ENCODE results near the gene KCNF1.

KCNF1 gene

DNA sequence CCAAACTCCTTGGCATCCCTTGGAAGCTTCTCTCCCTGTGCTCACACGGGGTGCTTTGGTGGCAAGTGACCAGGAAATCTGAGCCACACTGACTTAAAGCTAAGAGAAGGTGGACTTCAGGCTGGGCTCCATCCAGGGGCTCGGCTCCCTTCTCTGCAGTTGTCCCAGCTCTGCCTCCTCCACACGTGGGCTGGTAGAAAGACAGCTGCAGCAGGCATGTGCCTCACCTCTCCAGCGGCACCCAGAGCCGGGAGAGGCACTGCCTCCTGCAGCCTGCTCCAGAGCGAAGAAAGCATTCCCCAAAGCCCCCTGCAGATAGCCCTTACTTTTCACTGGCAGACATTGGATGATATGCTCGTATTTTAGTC lies 11.3 kb downstream of the KCNF1 start:
- 0 out of 2 replicates have a peak, but pooled peaks cover 4% of the 10 kb centered on the region for H3K27me3 ChIP-seq (replicated peaks; ENCODE audit: insufficient read depth, low read length)

DNA sequence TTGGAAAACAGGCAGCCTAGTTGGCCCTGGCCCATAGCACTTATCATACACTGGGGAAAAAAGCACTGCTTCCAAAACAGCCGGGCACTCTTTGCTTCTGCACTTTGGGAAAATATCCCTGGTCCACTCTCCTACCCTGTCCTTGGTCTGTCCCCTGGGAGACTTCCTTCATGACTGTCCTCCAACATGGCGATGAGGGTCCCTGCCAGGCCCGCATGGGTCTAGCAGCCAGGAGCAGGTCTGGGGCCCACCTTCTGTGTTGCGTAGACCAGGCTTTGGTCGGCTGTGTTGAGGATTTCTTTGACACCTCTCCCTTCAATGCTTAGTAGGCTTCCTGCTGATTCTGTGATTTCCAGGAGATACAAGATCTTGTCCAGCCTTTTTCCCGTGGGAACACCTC lies 12.2 kb downstream of the KCNF1 start:
- no peak overlapping the region for H2AFZ ChIP-seq (ENCODE audit: low read length)
- H3K27ac ChIP-seq (ENCODE audit: low read length): no peak overlapping the region
- H3K79me2 ChIP-seq (ENCODE audit: low read length): no peaks in the 10 kb centered on the region
- H3K4me1 ChIP-seq (ENCODE audit: low read length): peaks cover 9% of the 10 kb centered on the region
- no peaks in the 10 kb centered on the region for H3F3A ChIP-seq (ENCODE audit: insufficient read depth, low read length)
- H3K9ac ChIP-seq (ENCODE audit: low read length): no peak overlapping the region
- no peaks in the 10 kb centered on the region for H4K20me1 ChIP-seq (ENCODE audit: insufficient read depth, low read length)
- no peaks in the 10 kb centered on the region for H3K9me2 ChIP-seq (replicated peaks; ENCODE audit: insufficient read depth, low read length)
- TF ChIP-seq, protein P1, sequence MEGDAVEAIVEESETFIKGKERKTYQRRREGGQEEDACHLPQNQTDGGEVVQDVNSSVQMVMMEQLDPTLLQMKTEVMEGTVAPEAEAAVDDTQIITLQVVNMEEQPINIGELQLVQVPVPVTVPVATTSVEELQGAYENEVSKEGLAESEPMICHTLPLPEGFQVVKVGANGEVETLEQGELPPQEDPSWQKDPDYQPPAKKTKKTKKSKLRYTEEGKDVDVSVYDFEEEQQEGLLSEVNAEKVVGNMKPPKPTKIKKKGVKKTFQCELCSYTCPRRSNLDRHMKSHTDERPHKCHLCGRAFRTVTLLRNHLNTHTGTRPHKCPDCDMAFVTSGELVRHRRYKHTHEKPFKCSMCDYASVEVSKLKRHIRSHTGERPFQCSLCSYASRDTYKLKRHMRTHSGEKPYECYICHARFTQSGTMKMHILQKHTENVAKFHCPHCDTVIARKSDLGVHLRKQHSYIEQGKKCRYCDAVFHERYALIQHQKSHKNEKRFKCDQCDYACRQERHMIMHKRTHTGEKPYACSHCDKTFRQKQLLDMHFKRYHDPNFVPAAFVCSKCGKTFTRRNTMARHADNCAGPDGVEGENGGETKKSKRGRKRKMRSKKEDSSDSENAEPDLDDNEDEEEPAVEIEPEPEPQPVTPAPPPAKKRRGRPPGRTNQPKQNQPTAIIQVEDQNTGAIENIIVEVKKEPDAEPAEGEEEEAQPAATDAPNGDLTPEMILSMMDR (IDR thresholded peaks at IDR 0.05; ENCODE audit: low read length): no peak
- TF ChIP-seq EZH2phosphoT487 (IDR thresholded peaks at IDR 0.05; ENCODE audit: low read length) (no peak), EZH2 (optimal IDR thresholded peaks at IDR 0.05; ENCODE audit: low read depth, low read length) (no peak)
- no peak for DNase-seq
- H3K4me3 ChIP-seq (ENCODE audit: low read length): no peak overlapping the region
- no peaks in the 10 kb centered on the region for H3K36me3 ChIP-seq (replicated peaks; ENCODE audit: insufficient read depth, low read length)
- no peaks in the 10 kb centered on the region for H3K9me3 ChIP-seq (replicated peaks; ENCODE audit: insufficient read depth, low read length)
- H3K4me2 ChIP-seq (ENCODE audit: low read depth, low read length): no peak overlapping the region
- H3K27me3 ChIP-seq (replicated peaks; ENCODE audit: insufficient read depth, low read length): 0 out of 2 replicates have a peak, but pooled peaks cover 4% of the 10 kb centered on the region

More for the DNA sequence above, 11.3 kb downstream of the KCNF1 start:
- DNase-seq: no peak
- Histone ChIP-seq H3K9me2 (replicated peaks; ENCODE audit: insufficient read depth, low read length) (no peaks in the 10 kb centered on the region), H3K4me3 (ENCODE audit: low read length) (no peak overlapping the region), H3K79me2 (ENCODE audit: low read length) (no peaks in the 10 kb centered on the region), H3K9me3 (replicated peaks; ENCODE audit: insufficient read depth, low read length) (no peaks in the 10 kb centered on the region), H3F3A (ENCODE audit: insufficient read depth, low read length) (no peaks in the 10 kb centered on the region), H3K9ac (ENCODE audit: low read length) (no peak overlapping the region), H4K20me1 (ENCODE audit: insufficient read depth, low read length) (no peaks in the 10 kb centered on the region), H3K36me3 (replicated peaks; ENCODE audit: insufficient read depth, low read length) (no peaks in the 10 kb centered on the region), H3K4me1 (ENCODE audit: low read length) (peaks cover 9% of the 10 kb centered on the region), H3K27ac (ENCODE audit: low read length) (no peak overlapping the region), H2AFZ (ENCODE audit: low read length) (no peak overlapping the region), H3K4me2 (ENCODE audit: low read depth, low read length) (no peak overlapping the region)
- TF ChIP-seq EZH2phosphoT487 (IDR thresholded peaks at IDR 0.05; ENCODE audit: low read length) (no peak), EZH2 (optimal IDR thresholded peaks at IDR 0.05; ENCODE audit: low read depth, low read length) (no peak)
- TF ChIP-seq, protein P1 (IDR thresholded peaks at IDR 0.05; ENCODE audit: low read length): no peak

DNA sequence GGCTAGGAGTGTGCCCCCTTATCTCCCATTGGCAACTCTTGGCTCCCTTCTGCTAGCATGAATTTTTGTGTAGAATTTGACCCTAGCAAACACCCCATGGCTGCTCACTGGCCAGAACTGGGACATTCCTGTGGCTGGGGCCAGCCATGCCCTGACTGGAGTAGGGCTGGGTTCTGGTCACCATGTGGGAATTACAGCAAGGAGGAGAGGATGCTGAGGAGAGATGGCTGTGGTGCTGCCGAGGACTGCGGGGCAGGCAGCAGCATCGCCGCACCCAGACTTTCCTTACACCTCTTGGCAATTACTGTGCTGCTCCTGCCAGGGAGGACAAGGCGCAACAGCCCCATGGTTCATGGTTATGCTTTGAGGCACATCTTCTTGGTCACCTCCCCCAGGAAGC lies 12.7 kb downstream of the KCNF1 start:
- TF ChIP-seq EZH2phosphoT487 (IDR thresholded peaks at IDR 0.05; ENCODE audit: low read length): no peak
- TF ChIP-seq EZH2 (optimal IDR thresholded peaks at IDR 0.05; ENCODE audit: low read depth, low read length): no peak
- TF ChIP-seq, protein P1 (IDR thresholded peaks at IDR 0.05; ENCODE audit: low read length): no peak
- H3K4me2 ChIP-seq (ENCODE audit: low read depth, low read length): no peak overlapping the region
- no peak overlapping the region for H3K4me3 ChIP-seq (ENCODE audit: low read length)
- no peak overlapping the region for H2AFZ ChIP-seq (ENCODE audit: low read length)
- H3F3A ChIP-seq (ENCODE audit: insufficient read depth, low read length): no peaks in the 10 kb centered on the region
- no peaks in the 10 kb centered on the region for H3K9me2 ChIP-seq (replicated peaks; ENCODE audit: insufficient read depth, low read length)
- no peaks in the 10 kb centered on the region for H3K9me3 ChIP-seq (replicated peaks; ENCODE audit: insufficient read depth, low read length)
- H3K4me1 ChIP-seq (ENCODE audit: low read length): peaks cover 9% of the 10 kb centered on the region
- H3K27ac ChIP-seq (ENCODE audit: low read length): no peak overlapping the region
- no peaks in the 10 kb centered on the region for H3K36me3 ChIP-seq (replicated peaks; ENCODE audit: insufficient read depth, low read length)
- no peaks in the 10 kb centered on the region for H3K79me2 ChIP-seq (ENCODE audit: low read length)
- no peak for DNase-seq
- no peaks in the 10 kb centered on the region for H4K20me1 ChIP-seq (ENCODE audit: insufficient read depth, low read length)
- H3K9ac ChIP-seq (ENCODE audit: low read length): no peak overlapping the region
- H3K27me3 ChIP-seq (replicated peaks; ENCODE audit: insufficient read depth, low read length): 0 out of 2 replicates have a peak, but pooled peaks cover 4% of the 10 kb centered on the region
